ENCODE data around the gene EML2. TPM values are rescaled to one million over a fixed set of nuclear protein-coding genes. Genes with fewer than 3 reads are reported as not detected.

Gene EML2
- total and polyA plus RNA-seq, 7 donors: 10.4 to 75.6 (median 34.6) TPM

- WGBS, 2 donors: 2 to 4% methylated on average over 40 of the region's 40 CpGs
- TF ChIP-seq POLR2A (IDR thresholded peaks at IDR 0.05) (no peak), POLR2AphosphoS5 (IDR thresholded peaks at IDR 0.05) (no peak), CTCF (IDR thresholded peaks at IDR 0.05) (no peak), EP300 (IDR thresholded peaks at IDR 0.05) (no peak)
- DNase-seq: peak; percentile 79
- peak overlapping the region; percentile 22 to 47 (median 26) for H3K4me3 ChIP-seq
- H3K36me3 ChIP-seq: no peaks in the 10 kb centered on the region
- peak overlapping the region; percentile 67 to 78 (median 71) for H3K27ac ChIP-seq
- intact Hi-C loops (cut with DNase I): loop anchor here (5.0 kb wide), 1 partner anchor 214 kb away; no protein-coding TSS in a partner anchor
- peaks cover 15 to 34% (median 27%) of the 10 kb centered on the region in 3 donors for H3K27me3 ChIP-seq
- H3K4me1 ChIP-seq: peaks cover 0 to 59% (median 39%) of the 10 kb centered on the region in 4 donors
- H3K9me3 ChIP-seq: no peaks in the 10 kb centered on the region
Measured at GRCh38 chr19:45641274-45642105, 2.3 kb upstream of the EML2 start.

- TF ChIP-seq POLR2AphosphoS5 (IDR thresholded peaks at IDR 0.05): no peak
- no peak for TF ChIP-seq EP300 (IDR thresholded peaks at IDR 0.05)
- no peak for TF ChIP-seq CTCF (IDR thresholded peaks at IDR 0.05)
- no peak for TF ChIP-seq POLR2A (IDR thresholded peaks at IDR 0.05)
- WGBS, 2 donors: 44 to 57% methylated on average over 17 of the region's 17 CpGs
- intact Hi-C loops (cut with DNase I): loop anchor here (5.0 kb wide), 1 partner anchor 214 kb away; no protein-coding TSS in a partner anchor
- H3K27ac ChIP-seq: peak overlapping the region in 2 of 4 donors; percentile 67 to 73
- no peak overlapping the region for H3K4me3 ChIP-seq
- H3K9me3 ChIP-seq: no peaks in the 10 kb centered on the region
- H3K36me3 ChIP-seq: no peaks in the 10 kb centered on the region
- peaks cover 0 to 54% (median 37%) of the 10 kb centered on the region in 4 donors for H3K4me1 ChIP-seq
- H3K27me3 ChIP-seq: peaks cover 15 to 28% (median 21%) of the 10 kb centered on the region in 3 donors
- no peak for DNase-seq
Measured at GRCh38 chr19:45640849-45641273, 1.7 kb upstream of the EML2 start.

GRCh38 chr19:45637890-45638667, 1.1 kb downstream of the EML2 start:
- WGBS, 2 donors: 45 to 76% methylated on average over 19 of the region's 19 CpGs
- Histone ChIP-seq H3K27ac (peak overlapping the region in 1 of 4 donors; percentile 30), H3K9me3 (no peaks in the 10 kb centered on the region), H3K4me3 (peak overlapping the region in 3 of 4 donors; percentile 55 to 71 (median 57)), H3K36me3 (no peaks in the 10 kb centered on the region), H3K27me3 (peaks cover 0 to under 1% (median 0%) of the 10 kb centered on the region in 3 donors), H3K4me1 (peaks cover 0 to 40% (median 28%) of the 10 kb centered on the region in 4 donors)
- DNase-seq: no peak
- TF ChIP-seq EP300 (IDR thresholded peaks at IDR 0.05) (no peak), POLR2A (IDR thresholded peaks at IDR 0.05) (no peak), CTCF (IDR thresholded peaks at IDR 0.05) (no peak), POLR2AphosphoS5 (IDR thresholded peaks at IDR 0.05) (no peak)
- intact Hi-C loops (cut with DNase I): no loop called here

GRCh38 chr19:45636902-45637301, 2.3 kb downstream of the EML2 start:
- 81 to 87% methylated on average over 2 of the region's 2 CpGs for WGBS, 2 donors
- peaks cover 0 to 35% (median 23%) of the 10 kb centered on the region in 4 donors for H3K4me1 ChIP-seq

More at GRCh38 chr19:45636902-45637301, 2.3 kb downstream of the EML2 start:
- Histone ChIP-seq H3K9me3 (no peaks in the 10 kb centered on the region), H3K36me3 (no peaks in the 10 kb centered on the region), H3K27me3 (no peaks in the 10 kb centered on the region), H3K27ac (no peak overlapping the region), H3K4me3 (no peak overlapping the region)
- TF ChIP-seq EP300 (IDR thresholded peaks at IDR 0.05) (no peak), POLR2AphosphoS5 (IDR thresholded peaks at IDR 0.05) (no peak), POLR2A (IDR thresholded peaks at IDR 0.05) (no peak), CTCF (IDR thresholded peaks at IDR 0.05) (no peak)
- intact Hi-C loops (cut with DNase I): no loop called here
- no peak for DNase-seq
